Tibial nerve (tissue), 4 donors: Measurements from ENCODE around the gene MRPS23. TPM values are rescaled to one million over a fixed set of nuclear protein-coding genes. Genes with fewer than 3 reads are reported as not detected.

Experiments
- DNase-seq, 2 donors: peaks; one replicate each; pipeline ENCODE4 v3.0.0-alpha.2; 2019; ENCODE audit warnings: low spot score in 2 of 2
- H3K27ac ChIP-seq, 4 donors: fragments of 200-600 bp; sonication (generic) in 3 of 4; one replicate each; pipeline ENCODE4 v1.5.1; 2017 to 2019; ENCODE audit warnings: mild to moderate bottlenecking in 1 of 4
- H3K27me3 ChIP-seq, 2 donors: fragments of 200-600 bp; sonication (generic) in 1 of 2; one replicate each; pipeline versions ENCODE4 v1.5.1 to v1.6.0; 2017 to 2019
- H3K36me3 ChIP-seq, 3 donors: fragments of 200-600 bp; sonication (generic); one replicate each; pipeline ENCODE4 v1.5.1; 2018 to 2019
- H3K4me1 ChIP-seq, 4 donors: fragments of 200-600 bp; sonication (generic) in 3 of 4; one replicate each; pipeline ENCODE4 v1.5.1; 2017 to 2019
- H3K4me3 ChIP-seq, 4 donors: fragments of 200-600 bp; sonication (generic) in 3 of 4; one replicate each; pipeline ENCODE4 v1.5.1; 2017 to 2019; ENCODE audit warnings: mild to moderate bottlenecking in 1 of 4, moderate library complexity in 1 of 4
- H3K9me3 ChIP-seq, 4 donors: fragments of 200-600 bp; sonication (generic) in 3 of 4; one replicate each; pipeline ENCODE4 v1.5.1; 2017 to 2019
- EP300 ChIP-seq, 2 donors: sonication (generic); formaldehyde crosslinking; IDR thresholded peaks; one replicate each; pipeline ENCODE4 v1.6.1; 2017; ENCODE audit warnings: antibody characterized with exemption in 2 of 2, mild to moderate bottlenecking in 1 of 2
- POLR2A ChIP-seq, 2 donors: fragments of 450-650 bp; IDR thresholded peaks; one replicate each; pipeline ENCODE4 v1.6.1; 2017; ENCODE audit warnings: antibody characterized with exemption in 2 of 2, mild to moderate bottlenecking in 2 of 2, moderate library complexity in 2 of 2
- WGBS, 2 donors: methylation state at CpG; one replicate each; pipeline ENCODE4 v1.1.5; 2018; 5-methylcytosine and 5-hydroxymethylcytosine counted together
- total RNA-seq, 4 donors: library from RNA; depleted of rRNA; stranded (reverse); fragments of >200 nt; gene quantifications; one replicate each; pipeline ENCODE4 v1.1.0, GENCODE V29; 2016
- TF ChIP-seq, protein P1 (sequence below), 5 experiments: fragments of 200-600 bp in 3 of 5; fragments of 450-650 bp in 2 of 5; sonication (generic) in 3 of 5; IDR thresholded peaks; one replicate each; pipeline ENCODE4 v1.5.1; 2016 to 2019; ENCODE audit warnings: antibody characterized with exemption in 5 of 5, mild to moderate bottlenecking in 3 of 5, moderate library complexity in 2 of 5

Gene MRPS23
- total RNA-seq, 4 donors from 2014 or later, result 8.0 to 20.1 (median 9.0) TPM

DNA sequence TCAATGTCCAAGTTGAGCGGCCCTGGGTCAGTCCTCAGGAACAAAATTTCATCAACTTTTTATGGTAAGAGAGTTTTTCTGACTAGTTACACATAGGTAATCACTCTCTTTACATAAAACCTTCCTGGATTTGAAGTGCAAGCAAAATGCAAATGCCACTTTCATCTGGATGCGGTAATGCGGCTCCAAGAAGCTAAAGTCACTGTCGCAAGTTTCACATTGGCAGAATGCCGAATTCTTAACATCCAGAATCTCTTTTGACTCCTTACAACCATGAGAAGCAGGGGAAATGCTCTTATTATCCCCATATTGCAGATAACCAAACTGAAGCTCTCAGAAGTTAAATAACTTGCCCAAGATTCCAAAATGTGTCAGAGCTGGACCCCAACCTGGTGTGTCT, 30.0 kb downstream of the MRPS23 start:
- H3K27ac ChIP-seq, result no peak overlapping the region
- WGBS, 2 donors, result 86 to 87% methylated on average over 5 of the region's 5 CpGs
- no peaks in the 10 kb centered on the region for H3K9me3 ChIP-seq
- TF ChIP-seq, protein P1, sequence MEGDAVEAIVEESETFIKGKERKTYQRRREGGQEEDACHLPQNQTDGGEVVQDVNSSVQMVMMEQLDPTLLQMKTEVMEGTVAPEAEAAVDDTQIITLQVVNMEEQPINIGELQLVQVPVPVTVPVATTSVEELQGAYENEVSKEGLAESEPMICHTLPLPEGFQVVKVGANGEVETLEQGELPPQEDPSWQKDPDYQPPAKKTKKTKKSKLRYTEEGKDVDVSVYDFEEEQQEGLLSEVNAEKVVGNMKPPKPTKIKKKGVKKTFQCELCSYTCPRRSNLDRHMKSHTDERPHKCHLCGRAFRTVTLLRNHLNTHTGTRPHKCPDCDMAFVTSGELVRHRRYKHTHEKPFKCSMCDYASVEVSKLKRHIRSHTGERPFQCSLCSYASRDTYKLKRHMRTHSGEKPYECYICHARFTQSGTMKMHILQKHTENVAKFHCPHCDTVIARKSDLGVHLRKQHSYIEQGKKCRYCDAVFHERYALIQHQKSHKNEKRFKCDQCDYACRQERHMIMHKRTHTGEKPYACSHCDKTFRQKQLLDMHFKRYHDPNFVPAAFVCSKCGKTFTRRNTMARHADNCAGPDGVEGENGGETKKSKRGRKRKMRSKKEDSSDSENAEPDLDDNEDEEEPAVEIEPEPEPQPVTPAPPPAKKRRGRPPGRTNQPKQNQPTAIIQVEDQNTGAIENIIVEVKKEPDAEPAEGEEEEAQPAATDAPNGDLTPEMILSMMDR (IDR thresholded peaks at IDR 0.05), result no peak
- no peak for TF ChIP-seq POLR2A (IDR thresholded peaks at IDR 0.05)
- no peak for TF ChIP-seq EP300 (IDR thresholded peaks at IDR 0.05)
- H3K36me3 ChIP-seq, result no peaks in the 10 kb centered on the region
- no peaks in the 10 kb centered on the region for H3K4me1 ChIP-seq
- no peak overlapping the region for H3K4me3 ChIP-seq
- DNase-seq, result no peak
- no peaks in the 10 kb centered on the region for H3K27me3 ChIP-seq

DNA sequence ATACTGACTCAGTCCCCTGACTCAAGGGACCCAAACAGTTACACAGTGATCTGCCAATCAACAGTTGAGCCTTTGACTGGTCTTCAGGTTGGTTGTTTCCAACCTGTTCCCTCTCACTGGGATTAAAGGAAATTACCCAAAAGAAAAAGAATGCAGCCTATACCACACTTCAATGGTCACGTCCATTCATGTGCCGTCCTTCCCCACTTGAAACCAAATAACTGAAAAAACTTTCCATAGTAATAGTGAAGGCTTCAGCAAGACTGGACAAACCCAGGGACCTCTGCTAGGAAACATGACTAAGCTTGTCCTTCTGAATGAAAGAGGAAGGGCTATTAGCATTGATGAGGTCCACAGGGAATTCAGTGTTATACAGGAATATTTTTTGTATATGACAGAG, 30.6 kb downstream of the MRPS23 start:
- no peaks in the 10 kb centered on the region for H3K27me3 ChIP-seq
- DNase-seq, result no peak
- no peak overlapping the region for H3K27ac ChIP-seq
- H3K4me3 ChIP-seq, result no peak overlapping the region
- no peaks in the 10 kb centered on the region for H3K36me3 ChIP-seq
- H3K9me3 ChIP-seq, result no peaks in the 10 kb centered on the region
- no peaks in the 10 kb centered on the region for H3K4me1 ChIP-seq
- TF ChIP-seq, protein P1 (IDR thresholded peaks at IDR 0.05), result no peak
- no peak for TF ChIP-seq POLR2A (IDR thresholded peaks at IDR 0.05)
- no peak for TF ChIP-seq EP300 (IDR thresholded peaks at IDR 0.05)
- WGBS, 2 donors, result 85 to 88% methylated on average over 2 of the region's 2 CpGs

DNA sequence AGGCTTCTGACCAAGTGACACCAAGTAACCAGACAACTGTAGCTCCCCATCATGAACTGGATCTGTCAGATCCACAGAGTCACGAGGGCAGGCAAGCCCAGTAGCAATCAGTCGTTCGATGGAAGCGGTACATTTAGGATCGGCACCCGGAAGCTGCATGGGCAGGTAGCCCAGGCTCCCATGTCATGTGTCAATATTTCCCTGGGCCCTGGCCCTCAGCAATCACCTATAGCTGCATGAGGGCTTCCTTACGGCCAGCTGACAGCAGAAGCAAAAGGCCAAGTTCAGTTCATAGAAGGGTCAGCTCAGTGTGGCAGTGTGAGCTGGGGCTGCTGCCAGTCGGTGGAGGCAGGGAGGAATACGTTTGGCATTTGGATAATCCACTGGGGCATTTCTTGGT, 31.8 kb downstream of the MRPS23 start:
- H3K4me3 ChIP-seq, result no peak overlapping the region
- DNase-seq, result no peak
- WGBS, 2 donors, result 74 to 80% methylated on average over 9 of the region's 9 CpGs
- H3K9me3 ChIP-seq, result no peaks in the 10 kb centered on the region
- H3K27ac ChIP-seq, result no peak overlapping the region
- no peaks in the 10 kb centered on the region for H3K27me3 ChIP-seq
- no peaks in the 10 kb centered on the region for H3K36me3 ChIP-seq
- H3K4me1 ChIP-seq, result no peaks in the 10 kb centered on the region
- TF ChIP-seq POLR2A (IDR thresholded peaks at IDR 0.05), result no peak

DNA sequence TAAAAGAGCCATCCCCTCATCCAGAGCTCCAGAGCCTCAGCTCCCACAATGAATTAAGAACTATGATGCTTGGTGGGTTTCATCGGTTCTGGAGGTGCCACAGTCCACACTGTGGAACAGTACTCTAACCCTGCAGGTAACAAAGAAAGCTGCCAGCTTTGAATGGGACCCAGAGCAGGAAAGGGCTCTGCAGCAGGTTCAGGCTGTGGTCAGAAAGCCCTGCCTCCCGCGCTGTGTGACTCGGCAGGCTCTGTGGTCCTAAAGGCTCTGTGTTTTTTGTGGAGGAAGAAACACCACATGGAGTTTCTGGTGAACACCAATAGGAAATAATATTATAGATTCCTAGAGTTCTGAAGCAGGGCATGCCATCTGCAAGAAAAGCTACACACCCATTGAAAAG, 32.5 kb downstream of the MRPS23 start:
- no peaks in the 10 kb centered on the region for H3K27me3 ChIP-seq
- no peak overlapping the region for H3K27ac ChIP-seq
- no peaks in the 10 kb centered on the region for H3K36me3 ChIP-seq
- 84 to 86% methylated on average over 4 of the region's 4 CpGs for WGBS, 2 donors
- no peaks in the 10 kb centered on the region for H3K9me3 ChIP-seq
- TF ChIP-seq, protein P1 (IDR thresholded peaks at IDR 0.05), result no peak
- TF ChIP-seq EP300 (IDR thresholded peaks at IDR 0.05) (no peak), POLR2A (IDR thresholded peaks at IDR 0.05) (no peak)
- no peaks in the 10 kb centered on the region for H3K4me1 ChIP-seq
- no peak for DNase-seq
- H3K4me3 ChIP-seq, result no peak overlapping the region

DNA sequence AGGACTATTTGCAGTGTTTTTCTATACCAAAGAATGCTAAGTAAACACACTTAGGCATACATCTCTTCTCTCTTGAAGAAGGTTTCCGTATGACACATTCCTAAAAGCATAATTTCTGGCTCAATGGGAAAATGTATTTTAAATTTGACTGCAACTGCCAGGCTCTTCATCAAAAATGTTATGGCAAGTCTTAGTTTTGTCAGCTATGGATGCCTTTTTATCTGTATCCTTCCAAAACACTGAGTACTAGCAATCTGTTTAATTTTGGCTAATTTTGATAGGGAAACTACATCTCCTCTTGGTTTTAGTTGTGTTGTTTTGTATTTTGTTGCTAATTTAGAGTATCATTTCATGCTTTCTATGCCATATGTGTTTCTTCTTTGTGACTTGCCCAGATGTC, 35.4 kb downstream of the MRPS23 start:
- Histone ChIP-seq H3K4me3 (no peak overlapping the region), H3K36me3 (no peaks in the 10 kb centered on the region), H3K27ac (no peak overlapping the region), H3K27me3 (no peaks in the 10 kb centered on the region), H3K4me1 (peaks cover 0 to 18% (median 14%) of the 10 kb centered on the region in 4 donors), H3K9me3 (no peaks in the 10 kb centered on the region)
- DNase-seq, result no peak
- no peak for TF ChIP-seq EP300 (IDR thresholded peaks at IDR 0.05)
- TF ChIP-seq, protein P1 (IDR thresholded peaks at IDR 0.05), result no peak
- TF ChIP-seq POLR2A (IDR thresholded peaks at IDR 0.05), result no peak
- WGBS, 2 donors, result 75 to 77% methylated on average over 1 of the region's 1 CpG
